K562 (cell line): Measurements from ENCODE around the gene GNG11. TPM values are rescaled to one million over a fixed set of nuclear protein-coding genes. Genes with fewer than 3 reads are reported as not detected.
A peak's percentile ranks its signal among the peaks of the same experiment; 100 is the strongest.

Source experiments
- ATAC-seq: fragments of 200-7000 bp; cut with Tn5 transposase; 3 replicates; pipeline ENCODE4 v1.9.1; 2020; ENCODE audit warnings: moderate library complexity
- BruUV-seq: library from RNA; stranded (reverse); fragments of 400-500 nt; replicated peaks from 2 replicates; lab custom pipeline; 2021; lab: Mats Ljungman, UMichigan
- CTCF ChIA-PET: fragments of 300-600 bp; formaldehyde crosslinking; extraction: SDS; loops from one replicate; lab custom pipeline; 2021; ENCODE audit warnings: low intra/inter-chr PET ratio; lab: Yijun Ruan, JAX
- POLR2A ChIA-PET: fragments of 300-600, 350-650 bp; sonication (Branson Sonifier 250); formaldehyde crosslinking; extraction: SDS; loops from one replicate; lab custom pipeline; 2021; ENCODE audit warnings: antibody characterized with exemption, inconsistent platforms; lab: Yijun Ruan, JAX
- DNase-seq, 4 experiments: peaks; one replicate each; pipeline versions ENCODE4 v3.0.0 to v3.0.0-alpha.2; 2011 to 2018; ENCODE audit warnings: low spot score in 3 of 4, mixed read lengths in 3 of 4; ENCODE audit errors: extremely low read depth in 1 of 4
- FAIRE-seq: peaks from 2 replicates; lab custom pipeline; 2011; peaks lifted over from hg19 to GRCh38; lab: Jason Lieb, UNC
- H2AFZ ChIP-seq: 2 replicates; pipeline ENCODE4 v1.6.0; 2011; ENCODE audit warnings: low read depth, low read length, control low read depth, inconsistent platforms
- H3K27ac ChIP-seq: fragments of 200-600 bp; 3 replicates; pipeline ENCODE4 v1.8.0; 2011; ENCODE audit warnings: low read depth, mild to moderate bottlenecking, control low read depth, inconsistent platforms, low read length, moderate library complexity, mixed read lengths; ENCODE audit errors: extremely low read depth
- H3K27me3 ChIP-seq, 2 experiments: fragments of 300-600 bp in 1 of 2; 2 replicates in 1 of 2; 3 replicates in 1 of 2; pipeline versions ENCODE4 v1.6.0 to v1.8.0; 2011; ENCODE audit warnings: inconsistent platforms in 2 of 2, low read length in 2 of 2, mild to moderate bottlenecking in 1 of 2, mixed read lengths in 1 of 2, moderate library complexity in 1 of 2; ENCODE audit not compliant: control insufficient read depth in 2 of 2, insufficient read depth in 2 of 2
- H3K36me3 ChIP-seq: fragments of 300-600 bp; 3 replicates; pipeline ENCODE4 v1.8.0; 2011; ENCODE audit warnings: mild to moderate bottlenecking, low read length, inconsistent platforms; ENCODE audit not compliant: control insufficient read depth, insufficient read depth
- H3K4me1 ChIP-seq, 2 experiments: fragments of 200-600 bp in 1 of 2; replicated peaks in 1 of 2; 2 replicates in 1 of 2; 3 replicates in 1 of 2; pipeline versions ENCODE4 v1.5.1 to v1.8.0; 2011; ENCODE audit warnings: inconsistent platforms in 2 of 2, low read length in 2 of 2, mild to moderate bottlenecking in 1 of 2, mixed read lengths in 1 of 2, moderate library complexity in 1 of 2; ENCODE audit not compliant: control insufficient read depth in 2 of 2, insufficient read depth in 2 of 2
- H3K4me2 ChIP-seq: 2 replicates; pipeline ENCODE4 v1.6.1; 2011; ENCODE audit warnings: low read length, control low read depth, inconsistent platforms, mixed read lengths; ENCODE audit not compliant: insufficient read depth
- H3K4me3 ChIP-seq: fragments of 200-600 bp; sonication (generic), shearing (Covaris generic); 2 replicates; pipeline ENCODE4 v1.5.1; 2016; ENCODE audit warnings: control low read depth, inconsistent platforms
- H3K79me2 ChIP-seq: fragments of 200-600 bp; 3 replicates; pipeline ENCODE4 v1.8.0; 2011; ENCODE audit warnings: low read length, inconsistent platforms; ENCODE audit not compliant: control insufficient read depth, insufficient read depth
- H3K9ac ChIP-seq, 2 experiments: 2 replicates each; pipeline versions ENCODE4 v1.6.0 to v1.6.1; 2011; ENCODE audit warnings: low read depth in 2 of 2, low read length in 2 of 2, control low read depth in 1 of 2, inconsistent platforms in 1 of 2, mild to moderate bottlenecking in 1 of 2, mixed read lengths in 1 of 2; ENCODE audit not compliant: insufficient read depth in 1 of 2
- H3K9me1 ChIP-seq: one replicate; pipeline ENCODE4 v1.6.0; 2011; ENCODE audit warnings: inconsistent platforms, mild to moderate bottlenecking, low read length, moderate library complexity; ENCODE audit not compliant: control insufficient read depth, insufficient read depth
- H3K9me3 ChIP-seq: replicated peaks from 2 replicates; pipeline ENCODE4 v1.5.1; 2011; ENCODE audit warnings: low read depth, low read length, inconsistent platforms; ENCODE audit not compliant: control insufficient read depth, insufficient read depth
- H4K20me1 ChIP-seq: replicated peaks from 2 replicates; pipeline ENCODE4 v1.6.1; 2011; ENCODE audit warnings: low read length, inconsistent platforms, mixed read lengths; ENCODE audit not compliant: control insufficient read depth, insufficient read depth
- ARID2 ChIP-seq: fragments of 450-650 bp; IDR thresholded peaks from 2 replicates; pipeline ENCODE4 v1.6.1; 2017; ENCODE audit warnings: antibody characterized with exemption, mild to moderate bottlenecking
- FOXJ2 ChIP-seq: fragments of 200-800 bp; sonication (Bioruptor generic); IDR thresholded peaks from 2 replicates; pipeline ENCODE4 v1.6.1; 2016; ENCODE audit warnings: missing genetic modification characterization, missing compliant biosample characterization
- POLR2G ChIP-seq: fragments of 200-400 bp; formaldehyde crosslinking; IDR thresholded peaks from 2 replicates; pipeline ENCODE4 v1.6.1; 2017; ENCODE audit warnings: low read depth, mild to moderate bottlenecking, antibody characterized with exemption, low read length, moderate library complexity
- WGBS: fragments of 100-300 bp; shearing (Covaris generic); methylation state at CpG from one replicate; pipeline ENCODE4 v1.1.6; 2016; ENCODE audit warnings: low coverage, mixed read lengths; ENCODE audit not compliant: insufficient coverage; ENCODE audit errors: missing lambda C conversion rate; 5-methylcytosine and 5-hydroxymethylcytosine counted together
- in situ Hi-C: fragments of 300-500 bp; cut with MboI; formaldehyde crosslinking; loops from 4 replicates; pipeline ENCODE4 v1.15.0; 2018; ENCODE audit warnings: inconsistent platforms, mixed read lengths
- intact Hi-C: fragments of 100-400 bp; cut with micrococcal nuclease; formaldehyde crosslinking; loops from 2 replicates; pipeline ENCODE4 v1.14.2; 2022
- polyA plus RNA-seq, 8 experiments: library from polyadenylated mRNA; depleted of rRNA in 4 of 8; stranded (reverse) in 5 of 8; unstranded in 3 of 8; fragments of >200 nt; fragmentation: Nextera tagmentation in 2 of 8; fragmentation: Illumina TruSeq in 1 of 8; extraction: Ambion mirVana in 2 of 8; extraction: Trizol in 1 of 8; gene quantifications; 2 replicates each; pipeline versions ENCODE4 v1.2.1 to v1.2.3, GENCODE V29; 2011 to 2014; ENCODE audit warnings: inconsistent platforms in 1 of 8, missing spikeins in 1 of 8
- total RNA-seq, 7 experiments: library from RNA; depleted of rRNA in 6 of 7; stranded (reverse); fragments of >200 nt in 6 of 7; fragmentation: Illumina TruSeq in 2 of 7; extraction: Trizol in 2 of 7; gene quantifications; 2 replicates each; pipeline versions ENCODE4 v1.2.1 to v1.2.3, GENCODE V29; 2011 to 2021; ENCODE audit warnings: low replicate concordance in 1 of 7
- TF ChIP-seq, protein P1 (sequence below), 2 experiments: fragments of 450-650 bp in 1 of 2; IDR thresholded peaks; 2 replicates each; pipeline ENCODE4 v1.6.1; 2011 to 2017; ENCODE audit warnings: low read depth in 2 of 2, antibody characterized with exemption in 1 of 2, borderline replicate concordance in 1 of 2, low read length in 1 of 2, mild to moderate bottlenecking in 1 of 2, mixed read lengths in 1 of 2; ENCODE audit not compliant: control insufficient read depth in 1 of 2

The GNG11 gene
- total and polyA plus RNA-seq, 9 of the 15 experiments (the other 6 are each of a cell fraction or from before 2014, with no cell fraction given): 0.06 TPM; not detected in 8

DNA sequence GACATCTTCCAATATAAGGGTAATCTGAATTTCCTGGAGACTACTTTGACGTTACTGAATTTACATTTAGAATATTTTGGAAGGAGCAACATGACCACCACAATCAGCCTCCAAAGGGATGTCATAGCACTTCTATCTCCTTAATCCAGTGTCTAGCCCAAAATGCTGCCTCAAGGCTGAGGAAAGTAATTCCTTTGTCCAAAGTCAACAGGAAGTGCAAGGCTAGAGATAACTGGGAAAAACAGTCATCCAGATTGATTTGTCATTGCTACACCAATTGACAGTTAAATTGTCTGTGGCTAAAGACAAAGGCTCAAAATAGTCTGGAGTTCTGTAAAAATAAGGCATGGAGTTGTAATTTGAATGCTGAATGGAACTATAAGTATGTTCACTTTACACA lies 27.1 kb upstream of the GNG11 start:
- no TSS peak for BruUV-seq
- Histone ChIP-seq H3K9me1 (no peaks in the 10 kb centered on the region), H3K79me2 (no peaks in the 10 kb centered on the region), H4K20me1 (no peaks in the 10 kb centered on the region), H3K36me3 (no peaks in the 10 kb centered on the region), H3K9ac (no peak overlapping the region), H3K27me3 (peaks cover 14 to 15% of the 10 kb centered on the region in 2 experiments), H3K4me1 (peaks cover 0 to 10% of the 10 kb centered on the region in 2 experiments; a peak in 1 of 5 replicates), H2AFZ (no peak overlapping the region), H3K4me3 (no peak overlapping the region), H3K9me3 (no peaks in the 10 kb centered on the region), H3K4me2 (no peak overlapping the region), H3K27ac (no peak overlapping the region)
- POLR2A ChIA-PET: interaction anchor here (0.6 kb wide), 1 partner anchor 1570 kb away, joined by 3 read pairs; no protein-coding TSS in a partner anchor
- in situ Hi-C loops (no loop called here), intact Hi-C loops (loop anchor here (10.0 kb wide), 1 partner anchor 270 kb away; no protein-coding TSS in a partner anchor)
- ATAC-seq (no peak), FAIRE-seq (peak; percentile 11), DNase-seq (no peak)
- 0% methylated on average over 1 of the region's 1 CpG for WGBS
- no peak for TF ChIP-seq POLR2G
- CTCF ChIA-PET: no interaction called here

DNA sequence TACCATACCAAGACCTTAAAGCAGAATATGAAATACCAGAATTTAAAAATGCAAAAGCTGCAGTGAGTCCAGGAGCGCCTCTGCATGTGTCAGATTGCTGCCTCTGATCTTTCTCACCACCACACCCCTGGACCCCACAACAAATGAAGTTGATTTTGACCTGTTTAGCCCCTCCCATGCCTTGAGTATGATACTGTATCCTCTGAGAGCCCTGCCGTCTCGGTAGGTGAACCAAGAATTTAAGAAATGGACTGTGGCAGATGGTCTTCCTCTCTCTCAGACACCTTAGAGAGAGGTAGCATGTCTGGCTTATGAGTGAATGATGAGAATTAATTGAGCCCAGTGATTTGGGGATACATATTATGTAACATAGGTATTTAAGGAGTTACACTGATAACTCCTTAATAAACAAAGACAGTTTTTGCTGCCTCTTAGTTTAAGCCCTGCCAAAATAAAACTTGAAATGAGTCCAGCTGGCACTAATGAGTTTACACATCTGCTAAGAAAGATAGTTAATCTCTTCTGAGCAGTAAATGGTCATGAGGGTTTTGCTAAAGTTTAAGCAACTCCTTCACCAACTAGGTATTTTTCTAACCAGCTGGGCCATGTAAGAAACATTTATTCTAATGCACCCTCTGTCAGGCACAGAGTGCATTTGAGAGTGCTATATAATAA lies 26.4 kb upstream of the GNG11 start:
- Histone ChIP-seq H3K27ac (no peak overlapping the region), H3K9me3 (no peaks in the 10 kb centered on the region), H3K36me3 (no peaks in the 10 kb centered on the region), H3K79me2 (no peaks in the 10 kb centered on the region), H3K9me1 (no peaks in the 10 kb centered on the region), H4K20me1 (no peaks in the 10 kb centered on the region), H3K4me1 (peaks cover 0 to 8% of the 10 kb centered on the region in 2 experiments; a peak in 1 of 5 replicates), H3K27me3 (peaks cover 9% of the 10 kb centered on the region in 2 experiments), H3K9ac (no peak overlapping the region), H3K4me2 (no peak overlapping the region), H3K4me3 (no peak overlapping the region), H2AFZ (no peak overlapping the region)
- no peak for FAIRE-seq
- intact Hi-C loops: loop anchor here (10.0 kb wide), 1 partner anchor 270 kb away; no protein-coding TSS in a partner anchor
- in situ Hi-C loops: no loop called here
- no peak for ATAC-seq
- 0% methylated on average over 3 of the region's 3 CpGs for WGBS
- no peak for DNase-seq
- ChIA-PET POLR2A (no interaction called here), CTCF (interaction anchor here (0.6 kb wide), 1 partner anchor 23 kb away, joined by 5 read pairs; no protein-coding TSS in a partner anchor)
- no TSS peak for BruUV-seq
- TF ChIP-seq FOXJ2 (peak; percentile 73), ARID2 (no peak)
- TF ChIP-seq, protein P1, sequence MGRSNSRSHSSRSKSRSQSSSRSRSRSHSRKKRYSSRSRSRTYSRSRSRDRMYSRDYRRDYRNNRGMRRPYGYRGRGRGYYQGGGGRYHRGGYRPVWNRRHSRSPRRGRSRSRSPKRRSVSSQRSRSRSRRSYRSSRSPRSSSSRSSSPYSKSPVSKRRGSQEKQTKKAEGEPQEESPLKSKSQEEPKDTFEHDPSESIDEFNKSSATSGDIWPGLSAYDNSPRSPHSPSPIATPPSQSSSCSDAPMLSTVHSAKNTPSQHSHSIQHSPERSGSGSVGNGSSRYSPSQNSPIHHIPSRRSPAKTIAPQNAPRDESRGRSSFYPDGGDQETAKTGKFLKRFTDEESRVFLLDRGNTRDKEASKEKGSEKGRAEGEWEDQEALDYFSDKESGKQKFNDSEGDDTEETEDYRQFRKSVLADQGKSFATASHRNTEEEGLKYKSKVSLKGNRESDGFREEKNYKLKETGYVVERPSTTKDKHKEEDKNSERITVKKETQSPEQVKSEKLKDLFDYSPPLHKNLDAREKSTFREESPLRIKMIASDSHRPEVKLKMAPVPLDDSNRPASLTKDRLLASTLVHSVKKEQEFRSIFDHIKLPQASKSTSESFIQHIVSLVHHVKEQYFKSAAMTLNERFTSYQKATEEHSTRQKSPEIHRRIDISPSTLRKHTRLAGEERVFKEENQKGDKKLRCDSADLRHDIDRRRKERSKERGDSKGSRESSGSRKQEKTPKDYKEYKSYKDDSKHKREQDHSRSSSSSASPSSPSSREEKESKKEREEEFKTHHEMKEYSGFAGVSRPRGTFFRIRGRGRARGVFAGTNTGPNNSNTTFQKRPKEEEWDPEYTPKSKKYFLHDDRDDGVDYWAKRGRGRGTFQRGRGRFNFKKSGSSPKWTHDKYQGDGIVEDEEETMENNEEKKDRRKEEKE (IDR thresholded peaks at IDR 0.05; ENCODE audit: borderline replicate concordance in 1 of 2, control insufficient read depth in 1 of 2, low read depth in 2 of 2, low read length in 1 of 2): no peak
